ENCODE data around the gene ARPIN. TPM values are rescaled to one million over a fixed set of nuclear protein-coding genes. Genes with fewer than 3 reads are reported as not detected.

The ARPIN gene
- total and polyA plus RNA-seq, 10 of the 15 experiments (the other 5 are each of a cell fraction or from before 2014, with no cell fraction given): 0.02 to 0.04 TPM; not detected in 8

GRCh38 chr15:89851673-89852341 is 60.9 kb downstream of the ARPIN start (continued):
- TF ChIP-seq JUNB (IDR thresholded peaks at IDR 0.05): peak; percentile 94
- TF ChIP-seq CBX3 (IDR thresholded peaks at IDR 0.05; ENCODE audit: borderline replicate concordance, low read depth): no peak

- Histone ChIP-seq H3K27ac (ENCODE audit: control insufficient read depth, insufficient read depth) (peak overlapping the region; percentile 58), H3K9ac (ENCODE audit: control insufficient read depth, insufficient read depth, low read length) (no peak overlapping the region)
- RAD21 ChIA-PET (ENCODE audit: unreplicated experiment): interaction anchor here (1.0 to 1.2 kb wide), 3 partner anchors 26 to 87 kb away, joined by 3 to 4 read pairs (median 4); no protein-coding TSS in a partner anchor
Measured at GRCh38 chr15:89848970-89849292, 63.8 kb downstream of the ARPIN start.

More at GRCh38 chr15:89848970-89849292, 63.8 kb downstream of the ARPIN start:
- ChIA-PET POLR2A (interaction anchor here (0.6 kb wide), 1 partner anchor 929 kb away, joined by 3 read pairs; no protein-coding TSS in a partner anchor), SMC1A (ENCODE audit: uncharacterized antibody, unreplicated experiment) (interaction anchor here (0.7 to 1.3 kb wide), 3 partner anchors 9 to 45 kb away, joined by 3 read pairs; partner anchors contain the start of gene AP3S2), CTCF (interaction anchor here (0.9 to 3.3 kb wide), 3 partner anchors 15 to 88 kb away, joined by 3 to 13 read pairs (median 9); no protein-coding TSS in a partner anchor)
- Histone ChIP-seq H2AFZ (ENCODE audit: control insufficient read depth, low read depth, low read length) (no peak overlapping the region), H3K27me3 (replicated peaks in 1 of 2; ENCODE audit: control insufficient read depth in 2 of 2, insufficient read depth in 2 of 2, low read length in 1 of 2) (no peaks in the 10 kb centered on the region), H3K4me1 (ENCODE audit: control insufficient read depth, insufficient read depth, low read length) (peaks cover 51% of the 10 kb centered on the region), H3K4me2 (ENCODE audit: control insufficient read depth, insufficient read depth) (peak overlapping the region; percentile 28), H4K20me1 (ENCODE audit: control insufficient read depth, insufficient read depth) (no peaks in the 10 kb centered on the region), H3K4me3 (no peak overlapping the region), H3K9me3 (replicated peaks; ENCODE audit: control insufficient read depth, insufficient read depth, low read length) (no peaks in the 10 kb centered on the region), H3K36me3 (ENCODE audit: control insufficient read depth in 2 of 2, insufficient read depth in 2 of 2, low read length in 1 of 2) (no peaks in the 10 kb centered on the region), H3K79me2 (ENCODE audit: control insufficient read depth, insufficient read depth, low read length) (no peaks in the 10 kb centered on the region)
- in situ Hi-C loops (cut with MboI): no loop called here
- no peak for TF ChIP-seq ZBED1 (IDR thresholded peaks at IDR 0.05; ENCODE audit: borderline replicate concordance)
- TF ChIP-seq SUPT20H (IDR thresholded peaks at IDR 0.05; ENCODE audit: borderline replicate concordance, control insufficient read depth, low read depth, low read length): no peak
- TF ChIP-seq CTCF (IDR thresholded peaks at IDR 0.05 in 2 of 3, conservative IDR thresholded peaks at IDR 0.05 in 1 of 3; ENCODE audit: control insufficient read depth in 2 of 3, extremely low read depth in 1 of 3, insufficient read depth in 1 of 3, low read depth in 3 of 3, low read length in 3 of 3): no peak
- TF ChIP-seq RB1 (IDR thresholded peaks at IDR 0.05; ENCODE audit: borderline replicate concordance): no peak
- TF ChIP-seq NRF1 (conservative IDR thresholded peaks at IDR 0.05; ENCODE audit: low read depth, low read length): no peak
- TF ChIP-seq SKIL (IDR thresholded peaks at IDR 0.05; ENCODE audit: low read depth, poor library complexity, severe bottlenecking): no peak
- TF ChIP-seq NFXL1 (IDR thresholded peaks at IDR 0.05; ENCODE audit: borderline replicate concordance): no peak
- no peak for TF ChIP-seq ASH2L (IDR thresholded peaks at IDR 0.05; ENCODE audit: borderline replicate concordance, low read depth)
- TF ChIP-seq ZNF622 (IDR thresholded peaks at IDR 0.05): no peak
- TF ChIP-seq SPI1 (IDR thresholded peaks at IDR 0.05; ENCODE audit: borderline replicate concordance, insufficient read depth, low read depth, low read length): no peak
- TF ChIP-seq BMI1 (IDR thresholded peaks at IDR 0.05; ENCODE audit: borderline replicate concordance): no peak
- no peak for TF ChIP-seq PBX3 (IDR thresholded peaks at IDR 0.05; ENCODE audit: insufficient replicate concordance, low read depth, low read length)
- TF ChIP-seq HDGF (IDR thresholded peaks at IDR 0.05): no peak
- no peak for TF ChIP-seq TCF12 (IDR thresholded peaks at IDR 0.05; ENCODE audit: low read depth, low read length)
- TF ChIP-seq EGR1 (IDR thresholded peaks at IDR 0.05; ENCODE audit: borderline replicate concordance in 1 of 2, low read depth in 2 of 2, low read length in 2 of 2): no peak
- intact Hi-C loops (cut with micrococcal nuclease; ENCODE audit: unreplicated experiment): no loop called here
- 24% methylated on average over 2 of the region's 2 CpGs for WGBS (ENCODE audit: insufficient coverage, insufficient replicate concordance, low lambda C conversion rate, missing lambda C conversion rate)
- BruUV-seq (replicated peaks): no TSS peak
- ATAC-seq: no peak
- FAIRE-seq: no peak
- no peak for DNase-seq (ENCODE audit: low read depth, low spot score)
